Dedifferentiated amniotic fluid mesenchymal stem cell (primary cell): Measurements from ENCODE around the gene GEMIN2.
"Not testable (repeated sequence)": the region's sequence is repeated elsewhere in the genome, so short reads cannot be mapped to it uniquely, and the experiment has no call there.

ENCODE experiments used
- DNase-seq: peaks from one replicate; pipeline ENCODE4 v3.0.0-alpha.2; 2016; ENCODE audit errors: extremely low spot score

GEMIN2 gene, protein sequence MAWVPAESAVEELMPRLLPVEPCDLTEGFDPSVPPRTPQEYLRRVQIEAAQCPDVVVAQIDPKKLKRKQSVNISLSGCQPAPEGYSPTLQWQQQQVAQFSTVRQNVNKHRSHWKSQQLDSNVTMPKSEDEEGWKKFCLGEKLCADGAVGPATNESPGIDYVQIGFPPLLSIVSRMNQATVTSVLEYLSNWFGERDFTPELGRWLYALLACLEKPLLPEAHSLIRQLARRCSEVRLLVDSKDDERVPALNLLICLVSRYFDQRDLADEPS

DNA sequence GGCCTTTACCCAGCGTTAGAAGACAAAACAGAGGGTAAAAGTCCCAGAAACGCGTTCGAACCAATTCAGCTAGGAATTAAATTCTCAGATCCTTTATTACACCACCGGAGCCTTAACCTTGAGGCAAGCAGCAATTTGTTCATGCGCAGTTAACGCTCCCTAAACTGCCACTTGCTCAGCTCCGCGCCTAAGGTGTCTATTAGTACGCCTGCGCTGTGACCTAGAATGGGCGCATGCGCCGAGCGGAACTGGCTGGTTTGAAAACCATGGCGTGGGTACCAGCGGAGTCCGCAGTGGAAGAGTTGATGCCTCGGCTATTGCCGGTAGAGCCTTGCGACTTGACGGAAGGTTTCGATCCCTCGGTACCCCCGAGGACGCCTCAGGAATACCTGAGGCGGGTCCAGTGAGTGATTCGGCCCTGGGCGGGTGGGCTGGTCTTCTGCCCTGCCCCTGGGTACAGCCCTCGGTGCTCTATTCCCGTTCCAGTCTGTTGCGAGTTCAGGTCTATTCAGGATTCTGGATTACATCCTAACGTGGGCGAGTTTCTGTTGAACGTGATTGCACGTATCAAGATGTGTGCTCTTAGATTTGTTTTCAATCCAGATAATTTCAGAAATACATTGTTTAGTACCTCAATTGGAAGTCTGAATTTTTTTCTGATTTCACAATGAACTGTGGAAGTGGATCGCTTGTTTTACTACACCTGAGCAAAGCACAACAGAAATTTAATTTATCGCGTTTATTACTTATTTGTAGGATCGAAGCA is at the start of gene GEMIN2:
GEMIN2 (plus strand) TSS at position 251 of the 766 bp plus-strand sequence; CDS start at position 267, 16 bp downstream.
- DNase-seq: peak; percentile 95

DNA sequence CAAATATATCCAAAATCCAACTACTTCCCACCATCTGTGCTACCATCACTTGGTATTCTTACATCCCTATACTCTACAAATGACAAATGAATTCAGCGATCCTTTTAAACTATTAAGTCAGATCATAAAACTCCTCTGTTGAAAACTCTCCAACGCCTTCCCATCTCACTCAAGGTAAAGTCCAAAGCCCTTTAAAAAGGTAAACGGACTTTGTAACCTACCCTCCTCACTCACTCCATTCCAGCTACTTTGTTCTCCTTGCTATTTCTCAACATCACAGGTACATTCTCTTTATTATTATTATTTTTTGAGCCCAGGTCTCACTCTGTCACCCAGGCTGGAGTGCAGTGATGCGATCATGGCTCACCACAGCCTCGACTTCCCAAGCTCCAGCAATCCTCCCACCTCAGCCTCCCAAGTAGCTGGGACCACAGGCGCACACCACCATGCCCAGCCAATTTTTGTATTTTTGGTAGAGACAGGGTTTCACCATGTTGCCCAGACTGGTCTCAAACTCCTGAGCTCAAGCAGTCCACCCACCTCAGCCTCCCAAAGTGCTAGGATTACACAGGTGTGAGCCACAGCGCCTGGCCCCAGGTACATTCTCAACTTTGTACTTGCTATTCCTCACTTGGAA is 44.8 kb upstream of the GEMIN2 start:
- not testable (repeated sequence) for DNase-seq

DNA sequence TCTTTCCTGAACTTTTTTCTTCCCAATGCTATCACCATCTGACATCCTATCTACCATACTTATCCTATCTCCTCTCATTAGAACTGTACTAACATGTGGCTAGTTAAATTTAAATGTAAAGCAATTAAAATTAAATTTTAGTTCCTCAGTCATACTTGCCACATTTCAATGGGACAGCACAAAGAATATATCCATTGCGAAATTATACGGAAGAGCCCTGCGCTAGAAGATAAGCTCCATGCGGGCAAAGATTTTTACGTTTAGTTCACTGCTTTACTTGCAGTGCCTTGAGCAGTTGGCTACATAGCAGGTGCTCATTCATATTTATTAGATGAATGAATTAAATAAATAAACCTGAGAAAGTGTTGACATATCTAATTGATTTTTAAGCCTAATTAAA is 44.2 kb upstream of the GEMIN2 start:
- no peak for DNase-seq

GRCh38 chr14:39071096-39071495 is 43.0 kb upstream of the GEMIN2 start:
- DNase-seq: no peak

DNA sequence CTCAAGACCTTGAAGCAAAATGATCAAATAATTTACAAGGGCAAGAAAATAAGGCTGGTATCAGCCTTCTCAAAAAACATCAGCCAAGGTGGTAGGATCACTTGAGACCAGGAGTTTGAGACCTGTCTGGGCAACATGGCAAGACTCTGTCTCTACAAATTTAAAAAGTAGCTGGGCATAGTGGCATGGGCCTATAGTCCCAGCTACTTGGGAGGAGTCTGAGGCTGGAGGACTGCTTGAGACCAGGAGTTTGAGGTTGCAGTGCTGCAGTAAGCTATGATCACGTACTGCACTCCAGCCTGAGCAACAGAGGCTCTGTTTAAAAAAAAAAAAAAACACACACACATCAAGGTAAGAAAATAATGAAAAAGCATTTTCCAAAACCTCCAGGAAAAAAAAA is 33.2 kb upstream of the GEMIN2 start:
- no peak for DNase-seq

- DNase-seq: no peak
Measured at GRCh38 chr14:39083127-39083526, 31.0 kb upstream of the GEMIN2 start.

- no peak for DNase-seq
Measured at GRCh38 chr14:39085933-39086332, 28.2 kb upstream of the GEMIN2 start.

- no peak for DNase-seq
Measured at GRCh38 chr14:39087493-39087892, 26.6 kb upstream of the GEMIN2 start.

DNA sequence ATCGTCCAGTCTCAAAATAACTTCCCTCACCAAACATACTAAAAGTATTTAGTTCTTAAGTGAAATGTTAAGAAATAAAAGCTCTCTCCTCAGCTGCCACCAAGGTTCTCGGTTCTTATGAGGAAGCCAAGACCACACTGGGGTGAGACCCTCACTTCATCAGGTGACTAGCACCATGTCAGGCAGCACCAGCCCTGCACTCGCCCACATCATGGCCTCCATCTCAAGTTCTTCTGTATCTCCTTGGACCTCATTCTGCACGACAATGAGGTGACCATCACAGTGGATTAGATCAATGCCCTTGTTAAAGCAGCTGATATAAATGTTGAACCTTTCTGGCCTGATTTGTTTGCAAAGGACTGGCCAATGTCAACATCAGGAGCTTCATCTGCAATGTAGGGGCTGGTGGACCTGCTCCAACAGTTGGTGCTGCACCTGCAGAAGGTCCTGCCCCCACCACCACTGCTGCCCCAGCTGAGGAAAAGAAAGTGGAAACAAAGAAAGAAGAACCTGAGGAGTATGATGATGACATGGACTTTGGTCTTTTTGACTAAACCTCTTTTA is 23.5 kb upstream of the GEMIN2 start:
- DNase-seq: no peak

GRCh38 chr14:39091716-39092115 is 22.4 kb upstream of the GEMIN2 start:
- DNase-seq: no peak

DNA sequence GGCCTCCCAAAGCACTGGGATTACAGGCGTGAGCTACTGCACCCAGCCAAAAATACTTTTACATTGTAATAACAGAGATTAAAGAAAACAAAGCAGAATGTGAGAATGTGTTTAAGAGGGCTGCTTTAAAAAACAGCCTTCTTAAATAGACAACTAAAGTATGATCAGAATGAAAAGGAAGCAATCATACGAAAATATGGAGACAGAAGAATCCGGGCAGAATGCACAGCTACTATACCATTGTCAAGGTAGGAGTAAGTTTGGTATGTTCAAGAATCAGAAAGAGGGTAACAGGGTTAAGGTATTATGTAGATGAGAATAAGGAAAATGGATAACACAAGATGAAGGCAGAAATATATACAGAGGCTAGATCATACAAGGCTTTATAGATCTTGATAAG is 19.6 kb upstream of the GEMIN2 start:
- DNase-seq: no peak

- DNase-seq: no peak
Measured at GRCh38 chr14:39097159-39097558, 17.0 kb upstream of the GEMIN2 start.

DNA sequence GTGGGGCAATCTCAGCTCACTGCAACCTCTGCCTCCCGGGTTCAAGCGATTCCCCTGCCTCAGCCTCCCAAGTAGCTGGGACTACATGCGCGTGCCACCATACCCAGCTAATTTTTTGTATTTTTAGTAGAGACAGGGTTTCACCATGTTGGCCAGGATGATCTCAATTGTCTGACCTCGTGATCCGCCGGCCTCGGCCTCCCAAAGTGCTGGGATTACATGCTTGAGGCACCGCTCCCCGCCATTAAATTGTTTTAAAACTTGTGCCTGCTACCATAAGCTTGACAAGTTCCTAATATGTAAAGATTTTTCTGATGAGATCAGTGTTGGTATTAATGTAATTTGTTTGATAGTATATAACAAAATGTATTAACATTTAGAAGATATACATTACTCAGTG is 14.9 kb upstream of the GEMIN2 start:
- DNase-seq: not testable (repeated sequence)

DNA sequence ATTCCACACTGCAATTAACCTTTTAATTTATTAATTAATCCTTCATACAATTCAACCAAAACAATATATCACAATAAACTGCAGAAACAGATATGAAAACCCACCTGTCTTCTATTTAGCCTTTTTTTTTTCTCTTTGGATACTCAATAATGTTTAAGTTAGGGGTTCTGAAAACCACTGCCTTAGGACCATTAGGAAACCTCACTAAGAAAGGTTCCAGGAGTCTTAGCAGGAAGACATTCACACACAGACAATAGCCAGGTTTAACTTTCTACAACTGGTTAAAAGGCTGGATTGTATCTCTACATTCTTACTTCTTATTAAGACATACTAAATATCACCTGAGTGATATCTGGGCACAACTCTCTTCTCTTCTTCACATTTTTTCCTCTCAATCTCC is 14.4 kb upstream of the GEMIN2 start:
- no peak for DNase-seq

DNA sequence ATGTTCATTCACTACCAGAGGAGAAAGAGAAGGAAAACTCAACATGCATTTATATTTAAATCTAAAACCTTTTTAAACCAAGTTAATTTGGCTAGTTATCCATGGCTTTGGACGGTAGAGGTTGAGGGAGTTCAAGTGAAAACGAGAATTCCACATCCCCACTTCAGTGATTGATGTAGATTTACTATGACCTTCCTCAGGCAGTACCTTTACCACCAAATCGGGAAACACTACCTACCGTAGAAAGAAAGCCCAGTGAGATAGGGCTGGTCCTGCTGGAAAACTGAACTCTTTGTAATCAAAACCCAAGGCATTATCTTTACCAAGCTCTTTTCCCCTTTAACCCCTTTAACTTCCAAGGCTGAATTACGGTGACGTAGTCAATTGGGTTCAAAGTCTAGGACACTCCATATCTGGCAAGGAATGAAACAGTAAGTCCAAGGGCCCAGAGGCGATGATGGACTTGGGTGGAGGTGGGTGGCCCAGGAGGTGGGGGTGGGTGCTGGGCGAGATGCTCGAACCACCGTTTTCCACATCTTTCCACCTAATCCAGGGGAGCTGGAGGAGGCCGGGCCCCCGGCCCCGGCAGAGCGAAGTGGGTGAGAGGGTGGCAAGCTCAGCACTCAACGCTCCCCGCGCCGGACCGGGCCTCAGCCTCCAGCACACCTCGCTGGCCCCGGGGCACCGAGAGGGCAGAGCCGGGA is 11.7 kb upstream of the GEMIN2 start:
- no peak for DNase-seq

GRCh38 chr14:39102969-39103957 is 10.9 kb upstream of the GEMIN2 start, which contains the start of gene SEC23A:
TSS of gene SEC23A (minus strand) at chr14:39103235. CDS start at chr14:39096118, 7,117 bp downstream.
- peak; percentile 69 for DNase-seq

DNA sequence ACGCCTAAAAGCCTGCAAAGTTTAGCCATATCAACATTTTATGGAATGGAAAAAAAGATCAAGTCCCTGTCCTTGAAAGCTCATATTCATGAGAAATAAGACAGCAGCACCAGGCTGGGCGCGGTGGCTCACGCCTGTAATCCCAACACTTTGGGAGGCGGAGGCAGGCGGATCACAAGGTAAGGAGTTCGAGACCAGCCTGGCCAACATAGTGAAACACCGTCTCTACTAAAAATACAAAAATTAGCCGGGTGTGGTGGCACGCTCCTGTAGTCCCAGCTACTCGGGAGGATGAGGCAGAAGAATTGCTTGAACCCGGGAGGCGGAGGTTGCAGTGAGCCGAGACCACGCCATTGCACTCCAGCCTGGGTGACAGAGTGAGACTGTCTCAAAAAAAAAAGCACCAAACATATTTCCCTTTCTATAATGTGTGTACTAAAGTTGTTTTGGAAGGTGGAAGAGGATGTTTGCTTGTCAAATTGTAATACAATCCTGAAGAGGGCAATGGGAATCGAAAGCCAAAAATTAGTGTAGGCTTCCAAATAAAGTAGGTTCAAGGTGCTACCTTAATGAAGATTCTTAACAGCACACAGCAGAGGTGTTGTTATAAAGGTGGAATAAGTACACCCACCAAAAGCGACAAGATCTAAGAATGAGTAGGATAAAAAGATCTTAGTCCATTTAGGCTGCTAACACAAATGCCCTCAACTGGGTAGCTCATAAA is 9.9 kb upstream of the GEMIN2 start:
- not testable (repeated sequence) for DNase-seq

DNA sequence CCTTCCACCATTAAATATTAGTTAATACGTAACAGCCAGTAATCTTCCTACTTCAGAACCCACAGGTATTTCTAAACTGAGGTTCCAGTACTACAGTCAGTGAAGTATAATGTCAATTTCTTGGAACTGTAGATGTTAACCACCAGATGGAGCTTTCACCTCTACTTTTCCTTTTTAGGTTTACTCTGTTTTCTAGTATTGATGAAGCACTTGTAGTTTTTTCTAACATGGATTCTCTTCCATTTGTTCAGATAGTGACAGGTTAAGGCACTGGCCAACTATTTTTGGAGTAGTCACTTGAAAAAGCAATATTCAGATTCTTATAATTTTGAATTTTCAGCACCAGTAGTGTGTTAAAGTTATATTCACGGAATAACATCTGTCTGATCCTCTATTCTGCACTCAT is 6.5 kb upstream of the GEMIN2 start:
- DNase-seq: no peak

DNA sequence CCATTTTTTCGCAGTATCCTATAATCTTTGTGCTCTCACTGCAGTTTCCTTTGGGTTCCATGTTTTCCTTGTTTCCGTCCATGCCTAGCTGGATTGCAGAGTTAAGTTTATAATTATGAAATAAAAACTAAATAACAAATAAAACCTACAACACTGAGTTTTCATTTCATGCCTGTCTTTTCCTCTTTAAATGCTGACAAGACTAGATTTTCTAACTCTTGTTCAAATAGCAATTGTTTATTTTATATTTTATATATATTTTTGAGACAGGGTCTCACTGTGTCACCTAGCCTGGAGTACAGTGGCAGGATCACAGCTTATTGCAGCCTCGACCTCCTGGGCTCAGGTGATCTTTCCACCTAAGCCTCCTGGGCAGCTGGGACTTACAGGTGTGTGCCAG is 5.3 kb upstream of the GEMIN2 start:
- no peak for DNase-seq
